ENCODE data around the gene ICAM1. TPM values are rescaled to one million over a fixed set of nuclear protein-coding genes. Genes with fewer than 3 reads are reported as not detected.

ICAM1 gene
- total and polyA plus RNA-seq, 9 donors = 12.1 to 116 (median 18.7) TPM

DNA sequence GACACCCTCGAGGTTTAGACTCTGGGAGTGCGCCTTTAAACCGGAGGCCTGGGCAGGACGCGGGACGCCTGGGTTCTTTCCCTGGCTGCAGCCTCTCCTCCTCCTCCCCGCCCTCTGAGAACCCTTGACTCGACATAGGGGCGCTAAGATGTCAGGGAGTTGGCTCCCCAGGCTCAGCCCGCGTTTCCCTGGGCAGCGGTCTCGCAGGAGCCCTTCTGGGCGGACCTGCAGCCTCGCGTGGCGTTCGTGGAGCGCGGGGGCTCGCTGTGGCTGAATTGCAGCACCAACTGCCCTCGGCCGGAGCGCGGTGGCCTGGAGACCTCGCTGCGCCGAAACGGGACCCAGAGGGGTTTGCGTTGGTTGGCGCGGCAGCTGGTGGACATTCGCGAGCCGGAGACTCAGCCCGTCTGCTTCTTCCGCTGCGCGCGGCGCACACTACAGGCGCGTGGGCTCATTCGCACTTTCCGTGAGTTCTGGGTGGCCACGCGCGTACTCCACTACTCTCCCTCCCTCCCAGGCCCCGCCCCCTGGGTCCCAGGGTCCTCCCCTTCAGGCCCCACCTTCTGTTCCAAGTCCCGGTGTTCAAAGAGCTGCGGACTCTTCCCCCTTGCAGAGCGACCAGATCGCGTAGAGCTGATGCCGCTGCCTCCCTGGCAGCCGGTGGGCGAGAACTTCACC is 20.1 kb downstream of the ICAM1 start:
- peak; percentile 42 to 75 (median 51) for DNase-seq
- TF ChIP-seq POLR2A (IDR thresholded peaks at IDR 0.05) (no peak), EP300 (IDR thresholded peaks at IDR 0.05) (no peak)
- TF ChIP-seq, protein P1, sequence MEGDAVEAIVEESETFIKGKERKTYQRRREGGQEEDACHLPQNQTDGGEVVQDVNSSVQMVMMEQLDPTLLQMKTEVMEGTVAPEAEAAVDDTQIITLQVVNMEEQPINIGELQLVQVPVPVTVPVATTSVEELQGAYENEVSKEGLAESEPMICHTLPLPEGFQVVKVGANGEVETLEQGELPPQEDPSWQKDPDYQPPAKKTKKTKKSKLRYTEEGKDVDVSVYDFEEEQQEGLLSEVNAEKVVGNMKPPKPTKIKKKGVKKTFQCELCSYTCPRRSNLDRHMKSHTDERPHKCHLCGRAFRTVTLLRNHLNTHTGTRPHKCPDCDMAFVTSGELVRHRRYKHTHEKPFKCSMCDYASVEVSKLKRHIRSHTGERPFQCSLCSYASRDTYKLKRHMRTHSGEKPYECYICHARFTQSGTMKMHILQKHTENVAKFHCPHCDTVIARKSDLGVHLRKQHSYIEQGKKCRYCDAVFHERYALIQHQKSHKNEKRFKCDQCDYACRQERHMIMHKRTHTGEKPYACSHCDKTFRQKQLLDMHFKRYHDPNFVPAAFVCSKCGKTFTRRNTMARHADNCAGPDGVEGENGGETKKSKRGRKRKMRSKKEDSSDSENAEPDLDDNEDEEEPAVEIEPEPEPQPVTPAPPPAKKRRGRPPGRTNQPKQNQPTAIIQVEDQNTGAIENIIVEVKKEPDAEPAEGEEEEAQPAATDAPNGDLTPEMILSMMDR (IDR thresholded peaks at IDR 0.05) = no peak
- 1% methylated on average over 36 to 57 of the region's 57 CpGs for WGBS, 3 donors
- H3K9me3 ChIP-seq = no peaks in the 10 kb centered on the region
- peaks cover 21% of the 10 kb centered on the region for H3K4me1 ChIP-seq (ENCODE audit: insufficient read depth)
- intact Hi-C loops (cut with DNase I) = no loop called here
- peaks cover 6% of the 10 kb centered on the region for H3K27me3 ChIP-seq
- no peaks in the 10 kb centered on the region for H3K36me3 ChIP-seq
- H3K4me3 ChIP-seq = peak overlapping the region; percentile 24
- no peak overlapping the region for H3K27ac ChIP-seq

DNA sequence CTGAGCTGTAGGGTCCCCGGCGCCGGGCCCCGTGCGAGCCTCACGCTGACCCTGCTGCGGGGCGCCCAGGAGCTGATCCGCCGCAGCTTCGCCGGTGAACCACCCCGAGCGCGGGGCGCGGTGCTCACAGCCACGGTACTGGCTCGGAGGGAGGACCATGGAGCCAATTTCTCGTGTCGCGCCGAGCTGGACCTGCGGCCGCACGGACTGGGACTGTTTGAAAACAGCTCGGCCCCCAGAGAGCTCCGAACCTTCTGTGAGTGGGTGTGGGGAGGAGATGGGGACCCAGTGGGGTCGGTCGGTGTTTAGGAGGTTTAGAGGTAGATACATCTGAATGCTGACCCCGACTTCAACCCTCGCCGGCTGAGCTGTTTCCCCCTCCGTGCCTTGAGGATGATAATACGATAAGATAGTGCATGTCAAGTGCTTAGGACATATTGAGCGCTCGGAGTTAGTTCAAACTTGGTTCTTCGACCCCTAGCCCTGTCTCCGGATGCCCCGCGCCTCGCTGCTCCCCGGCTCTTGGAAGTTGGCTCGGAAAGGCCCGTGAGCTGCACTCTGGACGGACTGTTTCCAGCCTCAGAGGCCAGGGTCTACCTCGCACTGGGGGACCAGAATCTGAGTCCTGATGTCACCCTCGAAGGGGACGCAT is 20.8 kb downstream of the ICAM1 start:
- no peaks in the 10 kb centered on the region for H3K9me3 ChIP-seq
- H3K27ac ChIP-seq = no peak overlapping the region
- H3K36me3 ChIP-seq = no peaks in the 10 kb centered on the region
- peak overlapping the region; percentile 24 for H3K4me3 ChIP-seq
- TF ChIP-seq POLR2A (IDR thresholded peaks at IDR 0.05) (no peak), EP300 (IDR thresholded peaks at IDR 0.05) (no peak)
- TF ChIP-seq, protein P1 (IDR thresholded peaks at IDR 0.05) = no peak
- intact Hi-C loops (cut with DNase I) = no loop called here
- peaks cover 6% of the 10 kb centered on the region for H3K27me3 ChIP-seq
- WGBS, 3 donors = 1 to 3% (median 1%) methylated on average over 24 to 49 of the region's 49 CpGs
- peaks cover 21% of the 10 kb centered on the region for H3K4me1 ChIP-seq (ENCODE audit: insufficient read depth)
- no peak for DNase-seq

DNA sequence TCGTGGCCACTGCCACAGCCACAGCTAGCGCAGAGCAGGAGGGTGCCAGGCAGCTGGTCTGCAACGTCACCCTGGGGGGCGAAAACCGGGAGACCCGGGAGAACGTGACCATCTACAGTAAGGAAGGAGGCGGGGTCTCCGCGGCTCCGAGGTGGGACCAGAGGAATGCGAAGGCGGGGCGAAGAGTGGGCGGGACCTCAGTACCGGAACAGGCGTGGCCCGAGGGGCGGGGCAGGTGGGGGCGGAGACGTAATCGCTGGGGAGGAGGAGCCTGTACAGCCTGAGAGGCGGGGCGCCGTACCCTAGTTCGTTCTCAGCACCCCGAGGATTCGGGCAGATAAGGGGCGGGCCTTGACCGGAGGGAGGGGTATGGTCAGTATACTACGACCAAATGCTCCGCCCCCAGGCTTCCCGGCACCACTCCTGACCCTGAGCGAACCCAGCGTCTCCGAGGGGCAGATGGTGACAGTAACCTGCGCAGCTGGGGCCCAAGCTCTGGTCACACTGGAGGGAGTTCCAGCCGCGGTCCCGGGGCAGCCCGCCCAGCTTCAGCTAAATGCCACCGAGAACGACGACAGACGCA is 21.4 kb downstream of the ICAM1 start:
- DNase-seq = peak; percentile 59 to 85 (median 66)

More for the DNA sequence above, 21.4 kb downstream of the ICAM1 start:
- Histone ChIP-seq H3K9me3 (no peaks in the 10 kb centered on the region), H3K27ac (no peak overlapping the region), H3K4me3 (peak overlapping the region; percentile 4), H3K36me3 (no peaks in the 10 kb centered on the region), H3K27me3 (peaks cover 6% of the 10 kb centered on the region), H3K4me1 (ENCODE audit: insufficient read depth) (peaks cover 21% of the 10 kb centered on the region)
- WGBS, 3 donors = 1 to 2% (median 2%) methylated on average over 22 to 45 of the region's 45 CpGs
- intact Hi-C loops (cut with DNase I) = no loop called here
- no peak for TF ChIP-seq EP300 (IDR thresholded peaks at IDR 0.05)
- TF ChIP-seq, protein P1 (IDR thresholded peaks at IDR 0.05) = no peak
- TF ChIP-seq POLR2A (IDR thresholded peaks at IDR 0.05) = no peak

Measured in ovary (tissue), 9 donors.